ENCODE data around the gene TTI1. TPM values are rescaled to one million over a fixed set of nuclear protein-coding genes. Genes with fewer than 3 reads are reported as not detected.

Gene TTI1
- total RNA-seq, 2 experiments from 2014 or later = 10.6 to 11.4 TPM

GRCh38 chr20:37997516-37997915 lies 35.7 kb downstream of the TTI1 start:
- H3K4me3 ChIP-seq (ENCODE audit: low read length) = no peak overlapping the region
- no peak for DNase-seq
- Mint-ChIP-seq H3K27ac (no peak overlapping the region), H3K4me3 (no peak overlapping the region), H3K9me3 (no peaks in the 10 kb centered on the region), H3K4me1 (ENCODE audit: low read depth) (peaks cover 13% of the 10 kb centered on the region), H3K36me3 (ENCODE audit: low read depth) (peaks cover 95% of the 10 kb centered on the region), H3K27me3 (no peaks in the 10 kb centered on the region)
- peaks cover 6% of the 10 kb centered on the region for H3K4me1 ChIP-seq (ENCODE audit: insufficient read depth, low read length)
- no peak overlapping the region for H3K27ac ChIP-seq (ENCODE audit: low read depth in 1 of 2, low read length in 2 of 2)
- H3K9me3 ChIP-seq (ENCODE audit: control insufficient read depth in 1 of 2, insufficient read depth in 1 of 2, low read length in 2 of 2) = no peaks in the 10 kb centered on the region
- no peak for ATAC-seq (ENCODE audit: poor library complexity)
- no peak for TF ChIP-seq CTCF (IDR thresholded peaks at IDR 0.05)
- intact Hi-C loops (cut with DNase I, micrococcal nuclease) = no loop called here
- ChIA-PET CTCF (no interaction called here), POLR2A (no interaction called here)
- H3K36me3 ChIP-seq (ENCODE audit: insufficient read depth, low read length) = peaks cover 75% of the 10 kb centered on the region
- H3K27me3 ChIP-seq (ENCODE audit: control insufficient read depth in 1 of 2, insufficient read depth in 2 of 2, low read length in 2 of 2) = no peaks in the 10 kb centered on the region

- no peak for DNase-seq
- no peak for TF ChIP-seq CTCF (IDR thresholded peaks at IDR 0.05)
- no peak overlapping the region for H3K4me3 Mint-ChIP-seq
- peaks cover 13% of the 10 kb centered on the region for H3K4me1 Mint-ChIP-seq (ENCODE audit: low read depth)
- H3K27me3 Mint-ChIP-seq = no peaks in the 10 kb centered on the region
- ChIA-PET POLR2A (no interaction called here), CTCF (no interaction called here)
- H3K27ac Mint-ChIP-seq = no peak overlapping the region
- ATAC-seq (ENCODE audit: poor library complexity) = no peak
- H3K36me3 ChIP-seq (ENCODE audit: insufficient read depth, low read length) = peaks cover 67% of the 10 kb centered on the region
- peaks cover 3% of the 10 kb centered on the region for H3K4me1 ChIP-seq (ENCODE audit: insufficient read depth, low read length)
- H3K36me3 Mint-ChIP-seq (ENCODE audit: low read depth) = peaks cover 88% of the 10 kb centered on the region
- no peak overlapping the region for H3K4me3 ChIP-seq (ENCODE audit: low read length)
- H3K27ac ChIP-seq (ENCODE audit: low read depth in 1 of 2, low read length in 2 of 2) = no peak overlapping the region
- H3K27me3 ChIP-seq (ENCODE audit: control insufficient read depth in 1 of 2, insufficient read depth in 2 of 2, low read length in 2 of 2) = no peaks in the 10 kb centered on the region
- H3K9me3 Mint-ChIP-seq = no peaks in the 10 kb centered on the region
- no peaks in the 10 kb centered on the region for H3K9me3 ChIP-seq (ENCODE audit: control insufficient read depth in 1 of 2, insufficient read depth in 1 of 2, low read length in 2 of 2)
- intact Hi-C loops (cut with DNase I, micrococcal nuclease) = no loop called here
Observed at GRCh38 chr20:37995856-37996605, 37.2 kb downstream of the TTI1 start.

GRCh38 chr20:37994512-37994911 lies 38.7 kb downstream of the TTI1 start:
- CTCF ChIA-PET = no interaction called here
- ATAC-seq (ENCODE audit: poor library complexity) (no peak), DNase-seq (no peak)
- Histone ChIP-seq H3K4me1 (ENCODE audit: insufficient read depth, low read length) (peaks cover 10% of the 10 kb centered on the region), H3K4me3 (ENCODE audit: low read length) (no peak overlapping the region), H3K27me3 (ENCODE audit: control insufficient read depth in 1 of 2, insufficient read depth in 2 of 2, low read length in 2 of 2) (no peaks in the 10 kb centered on the region), H3K27ac (ENCODE audit: low read depth in 1 of 2, low read length in 2 of 2) (no peak overlapping the region), H3K9me3 (ENCODE audit: control insufficient read depth in 1 of 2, insufficient read depth in 1 of 2, low read length in 2 of 2) (no peaks in the 10 kb centered on the region), H3K36me3 (ENCODE audit: insufficient read depth, low read length) (peaks cover 54% of the 10 kb centered on the region)
- intact Hi-C loops (cut with DNase I, micrococcal nuclease) = loop anchor here in 1 of 2 experiments (5.0 kb wide), 1 partner anchor 82 kb away; no protein-coding TSS in a partner anchor
- peaks cover 26% of the 10 kb centered on the region for H3K4me1 Mint-ChIP-seq (ENCODE audit: low read depth)
- peaks cover 87% of the 10 kb centered on the region for H3K36me3 Mint-ChIP-seq (ENCODE audit: low read depth)
- no peak overlapping the region for H3K27ac Mint-ChIP-seq
- H3K9me3 Mint-ChIP-seq = no peaks in the 10 kb centered on the region
- POLR2A ChIA-PET = no interaction called here
- H3K27me3 Mint-ChIP-seq = no peaks in the 10 kb centered on the region
- no peak overlapping the region for H3K4me3 Mint-ChIP-seq
- TF ChIP-seq CTCF (IDR thresholded peaks at IDR 0.05) = no peak
